HG02763 (cell line): ENCODE data around the gene ROCK1.

ENCODE experiments used
- ATAC-seq: cut with Tn5 transposase; IDR thresholded peaks from one replicate; pipeline ENCODE4 v1.9.1; 2021; ENCODE audit warnings: mild to moderate bottlenecking, moderate library complexity; ENCODE audit not compliant: unreplicated experiment

Gene ROCK1

GRCh38 chr18:21109936-21110712 lies 1.5 kb downstream of the ROCK1 start:
- ATAC-seq = no peak

- no peak for ATAC-seq
These were observed 5.7 kb downstream of the ROCK1 start for GRCh38 chr18:21105936-21106335.

- no peak for ATAC-seq
These were observed 10.4 kb downstream of the ROCK1 start for GRCh38 chr18:21101172-21101571.

GRCh38 chr18:21100678-21101077 lies 10.9 kb downstream of the ROCK1 start:
- no peak for ATAC-seq

GRCh38 chr18:21100146-21100545 lies 11.5 kb downstream of the ROCK1 start:
- no peak for ATAC-seq

GRCh38 chr18:21099442-21099841 lies 12.2 kb downstream of the ROCK1 start:
- peak; percentile 91 for ATAC-seq

- ATAC-seq = no peak
These were observed 14.9 kb downstream of the ROCK1 start for GRCh38 chr18:21096760-21097159.

GRCh38 chr18:21093133-21093532 lies 18.5 kb downstream of the ROCK1 start:
- ATAC-seq = no peak

- no peak for ATAC-seq
These were observed 20.9 kb downstream of the ROCK1 start for GRCh38 chr18:21090680-21091079.

GRCh38 chr18:21085579-21086166 lies 25.9 kb downstream of the ROCK1 start:
- ATAC-seq = no peak

GRCh38 chr18:21084511-21085078 lies 27.0 kb downstream of the ROCK1 start:
- no peak for ATAC-seq

- no peak for ATAC-seq
These were observed 28.6 kb downstream of the ROCK1 start for GRCh38 chr18:21083017-21083416.

- no peak for ATAC-seq
These were observed 30.2 kb downstream of the ROCK1 start for GRCh38 chr18:21081426-21081825.

- ATAC-seq = no peak
These were observed 31.0 kb downstream of the ROCK1 start for GRCh38 chr18:21080576-21080975.

GRCh38 chr18:21074336-21075323 lies 37.0 kb downstream of the ROCK1 start:
- no peak for ATAC-seq

- ATAC-seq = no peak
These were observed 38.4 kb downstream of the ROCK1 start for GRCh38 chr18:21073180-21073579.

- ATAC-seq = no peak
These were observed 40.5 kb downstream of the ROCK1 start for GRCh38 chr18:21071071-21071470.

GRCh38 chr18:21069468-21069867 lies 42.1 kb downstream of the ROCK1 start:
- no peak for ATAC-seq

- no peak for ATAC-seq
These were observed 47.3 kb downstream of the ROCK1 start for GRCh38 chr18:21064347-21064746.

GRCh38 chr18:21063011-21063410 lies 48.6 kb downstream of the ROCK1 start:
- ATAC-seq = no peak

- no peak for ATAC-seq
These were observed 54.5 kb downstream of the ROCK1 start for GRCh38 chr18:21057112-21057511.
